NB4 (cell line): ENCODE data around the gene STX16.

ENCODE experiments used
- MAX ChIP-seq: IDR thresholded peaks from 2 replicates; pipeline ENCODE4 v1.6.1; 2011; ENCODE audit warnings: low read depth, low read length
- POLR2A ChIP-seq: IDR thresholded peaks from 2 replicates; pipeline ENCODE4 v1.6.1; 2011; ENCODE audit warnings: mild to moderate bottlenecking; ENCODE audit not compliant: insufficient read length; ENCODE audit errors: extremely low read depth
- TF ChIP-seq, protein P1 (sequence below): IDR thresholded peaks from one replicate; pipeline ENCODE4 v1.5.1; 2012; ENCODE audit warnings: low read depth, low read length

- TF ChIP-seq, protein P1, sequence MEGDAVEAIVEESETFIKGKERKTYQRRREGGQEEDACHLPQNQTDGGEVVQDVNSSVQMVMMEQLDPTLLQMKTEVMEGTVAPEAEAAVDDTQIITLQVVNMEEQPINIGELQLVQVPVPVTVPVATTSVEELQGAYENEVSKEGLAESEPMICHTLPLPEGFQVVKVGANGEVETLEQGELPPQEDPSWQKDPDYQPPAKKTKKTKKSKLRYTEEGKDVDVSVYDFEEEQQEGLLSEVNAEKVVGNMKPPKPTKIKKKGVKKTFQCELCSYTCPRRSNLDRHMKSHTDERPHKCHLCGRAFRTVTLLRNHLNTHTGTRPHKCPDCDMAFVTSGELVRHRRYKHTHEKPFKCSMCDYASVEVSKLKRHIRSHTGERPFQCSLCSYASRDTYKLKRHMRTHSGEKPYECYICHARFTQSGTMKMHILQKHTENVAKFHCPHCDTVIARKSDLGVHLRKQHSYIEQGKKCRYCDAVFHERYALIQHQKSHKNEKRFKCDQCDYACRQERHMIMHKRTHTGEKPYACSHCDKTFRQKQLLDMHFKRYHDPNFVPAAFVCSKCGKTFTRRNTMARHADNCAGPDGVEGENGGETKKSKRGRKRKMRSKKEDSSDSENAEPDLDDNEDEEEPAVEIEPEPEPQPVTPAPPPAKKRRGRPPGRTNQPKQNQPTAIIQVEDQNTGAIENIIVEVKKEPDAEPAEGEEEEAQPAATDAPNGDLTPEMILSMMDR: no peak
- TF ChIP-seq POLR2A: no peak
- TF ChIP-seq MAX: no peak
Measured at GRCh38 chr20:58656831-58657230, 5.7 kb downstream of the STX16 start.
